WTC11 (cell line): ENCODE data around the gene ANKFN1. TPM values are rescaled to one million over a fixed set of nuclear protein-coding genes. Genes with fewer than 3 reads are reported as not detected.

Experiments
- ATAC-seq: fragments of 200-7000 bp; cut with Tn5 transposase; 2 replicates; pipeline ENCODE4 v1.10.0; 2021; ENCODE audit warnings: mild to moderate bottlenecking, moderate library complexity
- CTCF ChIA-PET: fragments of 300-600 bp; sonication (Branson Sonifier 250); formaldehyde crosslinking; loops from one replicate; lab custom pipeline; 2021; ENCODE audit warnings: antibody characterized with exemption; lab: Charles Lee
- POLR2A ChIA-PET: fragments of 350-600 bp; sonication (Branson Sonifier 250); formaldehyde crosslinking; loops from one replicate; lab custom pipeline; 2021; ENCODE audit warnings: antibody characterized with exemption; lab: Charles Lee
- DNase-seq: peaks from one replicate; pipeline ENCODE4 v3.0.0; 2021; ENCODE audit warnings: low spot score
- H3K27ac Mint-ChIP-seq: 2 replicates; pipeline ENCODE4 v1.8.0; 2021; ENCODE audit warnings: mixed read lengths
- H3K27me3 Mint-ChIP-seq: 2 replicates; pipeline ENCODE4 v1.8.0; 2021; ENCODE audit warnings: low read depth, mild to moderate bottlenecking, moderate library complexity, mixed read lengths
- H3K36me3 Mint-ChIP-seq: 2 replicates; pipeline ENCODE4 v1.8.0; 2021; ENCODE audit warnings: mixed read lengths
- H3K4me1 Mint-ChIP-seq: 2 replicates; pipeline ENCODE4 v1.8.0; 2022; ENCODE audit warnings: mixed read lengths
- H3K4me3 Mint-ChIP-seq: 2 replicates; pipeline ENCODE4 v1.8.0; 2021; ENCODE audit warnings: mild to moderate bottlenecking, moderate library complexity, mixed read lengths
- H3K9me3 Mint-ChIP-seq: 2 replicates; pipeline ENCODE4 v1.8.0; 2021; ENCODE audit warnings: mixed read lengths
- ATF3 ChIP-seq: sonication (generic); formaldehyde crosslinking; conservative IDR thresholded peaks from 2 replicates; pipeline ENCODE4 v1.8.1; 2022; ENCODE audit warnings: mild to moderate bottlenecking, missing genetic modification reagents
- CDX4 ChIP-seq: fragments of 250-450 bp; sonication (Bioruptor Pico); IDR thresholded peaks from 2 replicates; pipeline ENCODE4 v1.9.0; 2021; ENCODE audit warnings: moderate library complexity, mild to moderate bottlenecking, inconsistent platforms, borderline replicate concordance
- E2F5 ChIP-seq: sonication (generic); formaldehyde crosslinking; IDR thresholded peaks from 2 replicates; pipeline ENCODE4 v1.8.1; 2022; ENCODE audit warnings: mild to moderate bottlenecking, moderate library complexity, missing genetic modification reagents
- GABPB1 ChIP-seq: sonication (generic); formaldehyde crosslinking; IDR thresholded peaks from 2 replicates; pipeline ENCODE4 v1.8.1; 2023; ENCODE audit warnings: mild to moderate bottlenecking, missing genetic modification reagents
- HMGA2 ChIP-seq: fragments of 250-450 bp; sonication (Bioruptor Pico); IDR thresholded peaks from 2 replicates; pipeline ENCODE4 v1.4.0; 2021; ENCODE audit warnings: mild to moderate bottlenecking, moderate library complexity
- IRF2 ChIP-seq: sonication (generic); formaldehyde crosslinking; IDR thresholded peaks from 2 replicates; pipeline ENCODE4 v1.8.0; 2022; ENCODE audit warnings: low read depth, missing genetic modification reagents, borderline replicate concordance
- KAT7 ChIP-seq: sonication (generic); formaldehyde crosslinking; IDR thresholded peaks from 2 replicates; pipeline ENCODE4 v1.8.1; 2023; ENCODE audit warnings: missing genetic modification reagents, mild to moderate bottlenecking, borderline replicate concordance
- MLX ChIP-seq: sonication (generic); formaldehyde crosslinking; IDR thresholded peaks from 2 replicates; pipeline ENCODE4 v1.8.1; 2023; ENCODE audit warnings: mild to moderate bottlenecking, missing genetic modification reagents, moderate library complexity
- MYBL2 ChIP-seq: sonication (generic); formaldehyde crosslinking; IDR thresholded peaks from 2 replicates; pipeline ENCODE4 v1.8.1; 2023; ENCODE audit warnings: mild to moderate bottlenecking, moderate library complexity, missing genetic modification reagents
- NFATC4 ChIP-seq: fragments of 250-450 bp; sonication (Bioruptor Pico); IDR thresholded peaks from 2 replicates; pipeline ENCODE4 v1.9.0; 2021; ENCODE audit warnings: mild to moderate bottlenecking
- OVOL2 ChIP-seq: fragments of 250-450 bp; sonication (Bioruptor Pico); IDR thresholded peaks from 2 replicates; pipeline ENCODE4 v1.9.0; 2021; ENCODE audit warnings: mild to moderate bottlenecking, borderline replicate concordance
- PREB ChIP-seq: sonication (generic); formaldehyde crosslinking; IDR thresholded peaks from 2 replicates; pipeline ENCODE4 v1.8.1; 2022; ENCODE audit warnings: mild to moderate bottlenecking, missing genetic modification reagents, moderate library complexity, borderline replicate concordance
- SMAD3 ChIP-seq: sonication (generic); formaldehyde crosslinking; IDR thresholded peaks from 2 replicates; pipeline ENCODE4 v1.8.0; 2022; ENCODE audit warnings: missing genetic modification reagents, mild to moderate bottlenecking, borderline replicate concordance
- TEAD4 ChIP-seq: sonication (generic); formaldehyde crosslinking; IDR thresholded peaks from 2 replicates; pipeline ENCODE4 v1.8.0; 2022; ENCODE audit warnings: mild to moderate bottlenecking, missing genetic modification reagents
- ZNF138 ChIP-seq: sonication (generic); formaldehyde crosslinking; conservative IDR thresholded peaks from 2 replicates; pipeline ENCODE4 v1.8.1; 2022; ENCODE audit warnings: mild to moderate bottlenecking, moderate library complexity, missing genetic modification reagents
- ZNF232 ChIP-seq: sonication (generic); formaldehyde crosslinking; IDR thresholded peaks from 2 replicates; pipeline ENCODE4 v1.8.0; 2022; ENCODE audit warnings: mild to moderate bottlenecking, missing genetic modification reagents
- ZNF281 ChIP-seq: sonication (generic); formaldehyde crosslinking; IDR thresholded peaks from 2 replicates; pipeline ENCODE4 v1.8.0; 2023; ENCODE audit warnings: mild to moderate bottlenecking, missing genetic modification reagents
- ZNF532 ChIP-seq: fragments of 250-450 bp; sonication (Bioruptor Pico); IDR thresholded peaks from 2 replicates; pipeline ENCODE4 v1.9.0; 2021; ENCODE audit warnings: mild to moderate bottlenecking, borderline replicate concordance
- ZSCAN18 ChIP-seq: fragments of 250-450 bp; sonication (Bioruptor Pico); IDR thresholded peaks from 2 replicates; pipeline ENCODE4 v2.1.2; 2022; ENCODE audit warnings: mild to moderate bottlenecking, moderate library complexity
- total RNA-seq: library from RNA; stranded (reverse); gene quantifications from 3 replicates; pipeline ENCODE4 v1.2.3, GENCODE V29; 2021

Gene ANKFN1
- total RNA-seq, 1 experiment from 2014 or later: 0.24 TPM

GRCh38 chr17:56447171-56447570 lies 293.9 kb downstream of the ANKFN1 start (continued):
- TF ChIP-seq PREB (CRISPR knock-in tag) (no peak), GABPB1 (CRISPR knock-in tag) (no peak), ZNF232 (CRISPR knock-in tag) (no peak), NFATC4 (CRISPR knock-in tag) (no peak), ATF3 (CRISPR knock-in tag) (no peak), TEAD4 (CRISPR knock-in tag) (no peak), KAT7 (CRISPR knock-in tag) (no peak), ZNF281 (CRISPR knock-in tag) (no peak)
- TF ChIP-seq, all 79 proteins: peak for 0

GRCh38 chr17:56448371-56448770 lies 295.1 kb downstream of the ANKFN1 start:
- H3K27ac Mint-ChIP-seq: no peak overlapping the region
- H3K4me1 Mint-ChIP-seq: no peaks in the 10 kb centered on the region
- TF ChIP-seq MYBL2 (CRISPR knock-in tag) (no peak), ZSCAN18 (no peak), ZNF532 (CRISPR knock-in tag) (no peak), ZNF138 (CRISPR knock-in tag) (no peak), SMAD3 (CRISPR knock-in tag) (no peak), MLX (CRISPR knock-in tag) (no peak), IRF2 (no peak), HMGA2 (CRISPR knock-in tag) (no peak), OVOL2 (CRISPR knock-in tag) (no peak), E2F5 (CRISPR knock-in tag) (no peak), CDX4 (CRISPR knock-in tag) (no peak)
- ChIA-PET CTCF (no interaction called here), POLR2A (no interaction called here)
- H3K36me3 Mint-ChIP-seq: no peaks in the 10 kb centered on the region
- no peak overlapping the region for H3K4me3 Mint-ChIP-seq
- ATAC-seq (no peak), DNase-seq (no peak)
- no peaks in the 10 kb centered on the region for H3K27me3 Mint-ChIP-seq
- no peaks in the 10 kb centered on the region for H3K9me3 Mint-ChIP-seq
